ENCODE measurements around the gene AUNIP. TPM values are rescaled to one million over a fixed set of nuclear protein-coding genes. Genes with fewer than 3 reads are reported as not detected.

The AUNIP gene
- total and polyA plus RNA-seq, 3 donors from 2014 or later = 14.1 to 28.5 (median 22.5) TPM

DNA sequence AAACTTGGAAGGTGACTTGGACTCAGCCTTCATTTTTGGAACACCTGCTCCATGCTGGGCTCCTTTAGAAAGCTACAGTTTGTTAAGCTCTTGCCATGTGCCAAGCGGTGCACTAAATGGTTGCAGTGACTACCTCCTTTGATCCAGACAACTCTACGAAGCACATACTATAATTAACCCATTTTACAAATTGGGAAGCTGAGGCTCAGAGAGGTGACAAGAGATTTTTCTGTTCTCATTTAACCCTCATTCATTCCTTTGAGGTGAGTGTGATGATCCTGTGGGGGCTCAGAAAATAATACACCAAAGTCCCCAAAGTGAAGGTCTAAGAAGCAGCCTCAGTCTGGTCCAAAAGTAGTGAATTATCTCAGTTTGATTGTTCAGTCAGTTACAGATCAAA, 17.9 kb upstream of the AUNIP start:
- H3K27ac ChIP-seq = no peak overlapping the region
- no peak for DNase-seq
- intact Hi-C loops (cut with DNase I; ENCODE audit: low total_unique reads) = no loop called here
- no peaks in the 10 kb centered on the region for H3K36me3 ChIP-seq (ENCODE audit: low read depth, missing control alignments)
- H3K4me1 ChIP-seq = peaks cover 50% of the 10 kb centered on the region
- H3K9me3 ChIP-seq = no peaks in the 10 kb centered on the region
- no peak for TF ChIP-seq POLR2A (IDR thresholded peaks at IDR 0.05)
- TF ChIP-seq, protein P1, sequence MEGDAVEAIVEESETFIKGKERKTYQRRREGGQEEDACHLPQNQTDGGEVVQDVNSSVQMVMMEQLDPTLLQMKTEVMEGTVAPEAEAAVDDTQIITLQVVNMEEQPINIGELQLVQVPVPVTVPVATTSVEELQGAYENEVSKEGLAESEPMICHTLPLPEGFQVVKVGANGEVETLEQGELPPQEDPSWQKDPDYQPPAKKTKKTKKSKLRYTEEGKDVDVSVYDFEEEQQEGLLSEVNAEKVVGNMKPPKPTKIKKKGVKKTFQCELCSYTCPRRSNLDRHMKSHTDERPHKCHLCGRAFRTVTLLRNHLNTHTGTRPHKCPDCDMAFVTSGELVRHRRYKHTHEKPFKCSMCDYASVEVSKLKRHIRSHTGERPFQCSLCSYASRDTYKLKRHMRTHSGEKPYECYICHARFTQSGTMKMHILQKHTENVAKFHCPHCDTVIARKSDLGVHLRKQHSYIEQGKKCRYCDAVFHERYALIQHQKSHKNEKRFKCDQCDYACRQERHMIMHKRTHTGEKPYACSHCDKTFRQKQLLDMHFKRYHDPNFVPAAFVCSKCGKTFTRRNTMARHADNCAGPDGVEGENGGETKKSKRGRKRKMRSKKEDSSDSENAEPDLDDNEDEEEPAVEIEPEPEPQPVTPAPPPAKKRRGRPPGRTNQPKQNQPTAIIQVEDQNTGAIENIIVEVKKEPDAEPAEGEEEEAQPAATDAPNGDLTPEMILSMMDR (IDR thresholded peaks at IDR 0.05) = no peak
- H3K27me3 ChIP-seq = no peaks in the 10 kb centered on the region
- no peak overlapping the region for H3K4me3 ChIP-seq
- 82 to 86% methylated on average over 2 of the region's 2 CpGs for WGBS, 2 donors

DNA sequence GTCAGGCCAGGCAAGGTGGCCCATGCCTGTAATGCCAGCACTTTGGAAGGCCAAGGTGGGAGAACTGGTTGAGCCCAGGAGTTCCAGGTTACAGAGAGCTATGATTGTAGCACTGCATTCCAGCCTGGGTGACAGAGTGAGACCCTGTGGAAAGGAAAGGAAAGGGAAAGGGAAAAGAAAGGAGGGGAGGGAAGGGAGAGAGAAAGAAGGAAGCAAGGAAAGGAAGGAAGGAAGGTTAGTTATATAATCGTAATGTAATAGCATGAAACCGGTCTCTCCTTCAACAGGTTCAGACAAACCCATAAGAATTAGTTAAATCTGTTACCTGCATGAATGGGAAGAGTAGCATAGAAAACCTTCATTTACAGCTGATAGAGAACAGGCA, 17.4 kb upstream of the AUNIP start:
- TF ChIP-seq, protein P1 (IDR thresholded peaks at IDR 0.05) = no peak
- no peak for TF ChIP-seq POLR2A (IDR thresholded peaks at IDR 0.05)
- Histone ChIP-seq H3K27ac (peak overlapping the region in 1 of 2 donors; percentile 80), H3K9me3 (no peaks in the 10 kb centered on the region), H3K4me3 (no peak overlapping the region), H3K4me1 (peaks cover 54% of the 10 kb centered on the region), H3K27me3 (no peaks in the 10 kb centered on the region), H3K36me3 (ENCODE audit: low read depth, missing control alignments) (no peaks in the 10 kb centered on the region)
- intact Hi-C loops (cut with DNase I; ENCODE audit: low total_unique reads) = no loop called here
- DNase-seq = no peak
- WGBS, 2 donors = 60 to 66% methylated on average over 2 of the region's 2 CpGs

- WGBS, 2 donors = 18 to 25% methylated on average over 17 to 31 of the region's 32 CpGs
- DNase-seq = peak; percentile 65
- intact Hi-C loops (cut with DNase I; ENCODE audit: low total_unique reads) = no loop called here
- TF ChIP-seq POLR2A (IDR thresholded peaks at IDR 0.05) = no peak
- TF ChIP-seq, protein P1 (IDR thresholded peaks at IDR 0.05) = no peak
- H3K36me3 ChIP-seq (ENCODE audit: low read depth, missing control alignments) = no peaks in the 10 kb centered on the region
- H3K4me1 ChIP-seq = peaks cover 60% of the 10 kb centered on the region
- H3K9me3 ChIP-seq = no peaks in the 10 kb centered on the region
- peak overlapping the region; percentile 80 to 88 for H3K27ac ChIP-seq
- peak overlapping the region; percentile 71 to 77 for H3K4me3 ChIP-seq
- H3K27me3 ChIP-seq = no peaks in the 10 kb centered on the region
These were observed 16.8 kb upstream of the AUNIP start for GRCh38 chr1:25875856-25876692.

DNA sequence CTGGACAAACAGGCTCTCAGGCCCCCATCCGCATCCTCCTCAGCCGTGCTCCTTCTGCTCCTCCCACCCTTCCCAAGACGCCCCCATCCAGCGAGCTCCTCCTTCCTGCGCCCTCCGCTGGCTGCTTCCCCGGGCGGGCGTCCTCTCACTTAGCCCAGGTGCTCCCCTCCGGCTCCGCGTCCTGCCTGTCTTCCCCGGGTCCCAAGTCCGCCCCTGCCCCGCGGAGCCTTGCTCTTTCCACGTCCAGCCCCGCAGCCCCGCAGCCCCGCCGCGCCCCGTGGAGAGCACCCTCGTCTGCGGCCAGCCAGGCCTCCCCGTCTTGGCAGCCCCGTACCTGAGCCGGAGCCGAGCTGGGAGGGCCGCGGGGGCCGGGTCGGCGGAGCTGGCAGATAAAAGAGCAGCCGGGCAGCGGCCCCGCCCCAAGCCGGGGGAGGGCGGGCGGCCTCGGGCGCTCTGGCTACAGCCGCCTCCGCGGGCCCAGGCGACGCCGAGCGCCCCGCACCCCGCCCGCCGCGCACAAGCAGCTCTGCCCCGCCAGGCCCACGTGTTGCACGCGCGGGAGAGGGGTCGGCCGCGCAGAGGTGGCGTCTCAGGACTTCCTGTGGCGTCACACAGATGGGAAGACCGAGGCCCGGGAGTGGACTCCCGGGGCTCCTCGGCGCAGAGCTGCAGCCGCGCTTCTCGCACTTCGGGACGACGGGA, 16.0 kb upstream of the AUNIP start, which contains the start of gene PAQR7:
Gene PAQR7, minus strand, starts transcription at position 555 of the 702 bp plus-strand sequence. CDS start 11,869 bp downstream, outside the sequence.
- H3K27me3 ChIP-seq = no peaks in the 10 kb centered on the region
- peaks cover 59% of the 10 kb centered on the region for H3K4me1 ChIP-seq
- TF ChIP-seq, protein P1 (IDR thresholded peaks at IDR 0.05) = no peak
- TF ChIP-seq POLR2A (IDR thresholded peaks at IDR 0.05) = no peak
- intact Hi-C loops (cut with DNase I; ENCODE audit: low total_unique reads) = no loop called here
- H3K4me3 ChIP-seq = peak within 1 kb of the TSS; percentile 71 to 77
- WGBS, 2 donors = 0% methylated on average over 29 to 31 of the region's 75 CpGs
- peak; percentile 91 for DNase-seq
- no peaks in the 10 kb centered on the region for H3K36me3 ChIP-seq (ENCODE audit: low read depth, missing control alignments)
- no peaks in the 10 kb centered on the region for H3K9me3 ChIP-seq
- H3K27ac ChIP-seq = peak within 1 kb of the TSS; percentile 81 to 88
